GM23338 (cell line): Measurements from ENCODE around the gene RLF. TPM values are rescaled to one million over a fixed set of nuclear protein-coding genes. Genes with fewer than 3 reads are reported as not detected.

Source experiments
- ATAC-seq: fragments of 200-7000 bp; cut with Tn5 transposase; 3 replicates; pipeline ENCODE4 v1.9.1; 2020
- DNase-seq: peaks from one replicate; pipeline ENCODE4 v3.0.0-alpha.2; 2015; ENCODE audit warnings: low spot score
- H2AFZ ChIP-seq: fragments of 200-600 bp; sonication (generic); 2 replicates; pipeline ENCODE4 v1.8.0; 2016; ENCODE audit warnings: antibody characterized with exemption, mild to moderate bottlenecking, moderate library complexity
- H3F3A ChIP-seq: fragments of 200-600 bp; sonication (generic); replicated peaks from 2 replicates; pipeline ENCODE4 v1.8.0; 2017; ENCODE audit warnings: antibody characterized with exemption, mixed run types, low read depth
- H3K27ac ChIP-seq: fragments of 200-600 bp; sonication (generic); 2 replicates; pipeline ENCODE4 v1.6.1; 2016; ENCODE audit warnings: low read depth
- H3K27me3 ChIP-seq: fragments of 200-600 bp; sonication (generic); 2 replicates; pipeline ENCODE4 v1.8.0; 2016; ENCODE audit warnings: mild to moderate bottlenecking, mixed run types, moderate library complexity; ENCODE audit not compliant: insufficient read depth
- H3K36me3 ChIP-seq: fragments of 200-600 bp; sonication (generic); 2 replicates; pipeline ENCODE4 v1.8.0; 2016; ENCODE audit warnings: mild to moderate bottlenecking; ENCODE audit not compliant: insufficient read depth
- H3K4me1 ChIP-seq: fragments of 200-600 bp; sonication (generic); 2 replicates; pipeline ENCODE4 v1.8.0; 2016; ENCODE audit warnings: mild to moderate bottlenecking, moderate library complexity; ENCODE audit not compliant: insufficient read depth
- H3K4me2 ChIP-seq: fragments of 200-600 bp; sonication (generic); 2 replicates; pipeline ENCODE4 v1.7.1; 2017; ENCODE audit warnings: mixed run types
- H3K4me3 ChIP-seq: fragments of 200-600 bp; sonication (generic); 2 replicates; pipeline ENCODE4 v1.6.1; 2016; ENCODE audit warnings: mixed run types
- H3K79me2 ChIP-seq: fragments of 200-600 bp; sonication (generic); replicated peaks from 2 replicates; pipeline ENCODE4 v1.8.0; 2017; ENCODE audit warnings: mild to moderate bottlenecking; ENCODE audit not compliant: insufficient read depth
- H3K9me2 ChIP-seq: fragments of 200-600 bp; sonication (generic); 2 replicates; pipeline ENCODE4 v1.8.0; 2017; ENCODE audit not compliant: insufficient read depth
- H4K20me1 ChIP-seq: fragments of 200-600 bp; sonication (generic); replicated peaks from 2 replicates; pipeline ENCODE4 v1.8.0; 2017; ENCODE audit warnings: mild to moderate bottlenecking; ENCODE audit not compliant: insufficient read depth
- H3K27ac Mint-ChIP-seq: 2 replicates; pipeline ENCODE4 v1.8.0; 2020; ENCODE audit warnings: inconsistent platforms, mild to moderate bottlenecking, moderate library complexity, mixed read lengths
- H3K27me3 Mint-ChIP-seq: 3 replicates; pipeline ENCODE4 v1.8.0; 2022; ENCODE audit warnings: low read depth, mild to moderate bottlenecking, moderate library complexity, mixed read lengths, inconsistent platforms; ENCODE audit not compliant: insufficient read depth, poor library complexity
- H3K36me3 Mint-ChIP-seq: 3 replicates; pipeline ENCODE4 v1.8.0; 2021; ENCODE audit warnings: low read depth, mild to moderate bottlenecking, inconsistent platforms, moderate library complexity, mixed read lengths
- H3K4me1 Mint-ChIP-seq: 3 replicates; pipeline ENCODE4 v1.8.0; 2020; ENCODE audit warnings: mild to moderate bottlenecking, inconsistent platforms, mixed read lengths
- H3K4me3 Mint-ChIP-seq: 3 replicates; pipeline ENCODE4 v1.8.0; 2021; ENCODE audit warnings: moderate library complexity, mild to moderate bottlenecking, inconsistent platforms, mixed read lengths
- H3K9me3 Mint-ChIP-seq: 3 replicates; pipeline ENCODE4 v1.8.0; 2020; ENCODE audit warnings: moderate library complexity, mild to moderate bottlenecking, inconsistent platforms, mixed read lengths
- CREB1 ChIP-seq: fragments of 250-450 bp; sonication (Bioruptor Pico); IDR thresholded peaks from 2 replicates; pipeline ENCODE4 v1.5.0; 2020; ENCODE audit warnings: low read depth, mild to moderate bottlenecking, moderate library complexity
- EZH2 ChIP-seq: fragments of 200-600 bp; sonication (generic); IDR thresholded peaks from one replicate; pipeline ENCODE4 v1.8.0; 2017; ENCODE audit warnings: antibody characterized with exemption, mild to moderate bottlenecking, low read depth; ENCODE audit not compliant: unreplicated experiment
- EZH2phosphoT487 ChIP-seq: fragments of 200-600 bp; sonication (generic); IDR thresholded peaks from one replicate; pipeline ENCODE4 v1.8.1; 2018; ENCODE audit warnings: antibody characterized with exemption; ENCODE audit not compliant: unreplicated experiment
- POLR2AphosphoS5 ChIP-seq: IDR thresholded peaks from 2 replicates; pipeline ENCODE4 v1.6.1; 2016; ENCODE audit warnings: antibody characterized with exemption, low read depth
- STAT1 ChIP-seq: IDR thresholded peaks from one replicate; pipeline ENCODE4 v1.6.1; 2016; ENCODE audit warnings: antibody characterized with exemption; ENCODE audit not compliant: unreplicated experiment
- ZNF114 ChIP-seq: fragments of 250-450 bp; sonication (Bioruptor Pico); IDR thresholded peaks from 2 replicates; pipeline ENCODE4 v1.5.0; 2020; ENCODE audit warnings: mild to moderate bottlenecking, moderate library complexity
- ZNF331 ChIP-seq: fragments of 250-450 bp; sonication (Bioruptor Pico); IDR thresholded peaks from 2 replicates; pipeline ENCODE4 v1.5.0; 2020; ENCODE audit warnings: low read depth, mild to moderate bottlenecking, moderate library complexity
- polyA plus RNA-seq: library from polyadenylated mRNA; unstranded; fragments of >200 nt; fragmentation: Nextera tagmentation; extraction: Ambion mirVana; gene quantifications from 2 replicates; pipeline ENCODE4 v1.2.1, GENCODE V29; 2016
- total RNA-seq: library from RNA; depleted of rRNA; stranded (reverse); fragments of >200 nt; shearing (Covaris generic); gene quantifications from 2 replicates; pipeline ENCODE4 v1.2.3, GENCODE V29; 2014
- TF ChIP-seq, protein P1 (sequence below): IDR thresholded peaks from one replicate; pipeline ENCODE4 v1.6.1; 2018; ENCODE audit warnings: antibody characterized with exemption; ENCODE audit not compliant: unreplicated experiment
- TF ChIP-seq, protein P2 (sequence below): fragments of 250-450 bp; sonication (Bioruptor Pico); IDR thresholded peaks from 2 replicates; pipeline ENCODE4 v1.5.0; 2020; ENCODE audit warnings: mild to moderate bottlenecking, moderate library complexity
- TF ChIP-seq, protein P3 (sequence below): IDR thresholded peaks from 2 replicates; pipeline ENCODE4 v1.6.1; 2016; ENCODE audit warnings: antibody characterized with exemption

RLF gene
- total and polyA plus RNA-seq, 2 experiments from 2014 or later, result 6.6 to 21.1 TPM

DNA sequence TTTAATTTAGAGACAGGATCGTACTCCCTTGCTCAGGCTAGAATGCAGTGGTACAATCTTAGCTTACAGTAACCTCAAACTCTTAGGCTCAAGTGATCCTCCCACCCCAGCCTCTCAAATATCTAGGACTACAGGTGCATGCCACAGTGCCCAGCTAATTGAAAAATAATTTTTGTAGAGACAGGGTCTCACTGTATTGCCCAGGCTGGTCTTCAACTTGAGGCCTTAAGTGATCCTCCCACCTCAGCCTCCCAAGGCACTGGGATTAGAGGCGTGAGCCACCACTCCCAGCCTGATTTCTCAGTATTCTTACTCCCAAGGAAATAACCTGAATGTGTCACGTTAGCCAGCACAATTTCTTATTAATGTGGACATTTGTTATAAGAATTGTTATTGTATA, 9.8 kb downstream of the RLF start (continued):
- TF ChIP-seq, protein P1, sequence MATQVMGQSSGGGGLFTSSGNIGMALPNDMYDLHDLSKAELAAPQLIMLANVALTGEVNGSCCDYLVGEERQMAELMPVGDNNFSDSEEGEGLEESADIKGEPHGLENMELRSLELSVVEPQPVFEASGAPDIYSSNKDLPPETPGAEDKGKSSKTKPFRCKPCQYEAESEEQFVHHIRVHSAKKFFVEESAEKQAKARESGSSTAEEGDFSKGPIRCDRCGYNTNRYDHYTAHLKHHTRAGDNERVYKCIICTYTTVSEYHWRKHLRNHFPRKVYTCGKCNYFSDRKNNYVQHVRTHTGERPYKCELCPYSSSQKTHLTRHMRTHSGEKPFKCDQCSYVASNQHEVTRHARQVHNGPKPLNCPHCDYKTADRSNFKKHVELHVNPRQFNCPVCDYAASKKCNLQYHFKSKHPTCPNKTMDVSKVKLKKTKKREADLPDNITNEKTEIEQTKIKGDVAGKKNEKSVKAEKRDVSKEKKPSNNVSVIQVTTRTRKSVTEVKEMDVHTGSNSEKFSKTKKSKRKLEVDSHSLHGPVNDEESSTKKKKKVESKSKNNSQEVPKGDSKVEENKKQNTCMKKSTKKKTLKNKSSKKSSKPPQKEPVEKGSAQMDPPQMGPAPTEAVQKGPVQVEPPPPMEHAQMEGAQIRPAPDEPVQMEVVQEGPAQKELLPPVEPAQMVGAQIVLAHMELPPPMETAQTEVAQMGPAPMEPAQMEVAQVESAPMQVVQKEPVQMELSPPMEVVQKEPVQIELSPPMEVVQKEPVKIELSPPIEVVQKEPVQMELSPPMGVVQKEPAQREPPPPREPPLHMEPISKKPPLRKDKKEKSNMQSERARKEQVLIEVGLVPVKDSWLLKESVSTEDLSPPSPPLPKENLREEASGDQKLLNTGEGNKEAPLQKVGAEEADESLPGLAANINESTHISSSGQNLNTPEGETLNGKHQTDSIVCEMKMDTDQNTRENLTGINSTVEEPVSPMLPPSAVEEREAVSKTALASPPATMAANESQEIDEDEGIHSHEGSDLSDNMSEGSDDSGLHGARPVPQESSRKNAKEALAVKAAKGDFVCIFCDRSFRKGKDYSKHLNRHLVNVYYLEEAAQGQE, result no peak
- TF ChIP-seq CREB1, result no peak

DNA sequence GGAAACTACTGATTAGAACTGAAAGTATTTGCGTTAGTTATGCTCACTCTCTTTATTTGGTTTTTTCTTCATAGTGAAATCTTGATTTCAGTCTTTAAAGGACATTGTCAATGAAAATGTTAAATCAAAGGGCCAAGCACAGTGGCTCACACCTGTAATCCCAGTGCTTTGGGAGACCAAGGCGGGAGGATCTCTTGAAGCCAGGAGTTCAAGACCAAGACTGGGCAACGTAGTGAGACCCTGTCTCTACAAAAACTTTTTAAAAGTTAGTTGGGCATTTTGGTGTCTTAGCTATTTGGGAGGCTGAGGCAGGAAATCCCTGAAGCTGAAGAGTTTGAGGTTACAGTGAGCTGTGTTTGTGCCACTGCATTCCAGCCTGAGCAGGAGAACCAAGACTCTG, 13.6 kb downstream of the RLF start:
- Histone ChIP-seq H3F3A (no peaks in the 10 kb centered on the region), H4K20me1 (peaks cover 39% of the 10 kb centered on the region), H3K36me3 (no peaks in the 10 kb centered on the region), H3K79me2 (peaks cover 100% of the 10 kb centered on the region), H3K9me2 (no peaks in the 10 kb centered on the region), H3K4me1 (no peaks in the 10 kb centered on the region), H3K4me3 (no peak overlapping the region), H2AFZ (no peak overlapping the region), H3K27ac (no peak overlapping the region), H3K27me3 (no peaks in the 10 kb centered on the region), H3K4me2 (no peak overlapping the region)
- no peaks in the 10 kb centered on the region for H3K27me3 Mint-ChIP-seq
- no peaks in the 10 kb centered on the region; the same call in 2 of the 3 replicates for H3K36me3 Mint-ChIP-seq
- no peaks in the 10 kb centered on the region for H3K9me3 Mint-ChIP-seq
- H3K27ac Mint-ChIP-seq, result no peak overlapping the region
- H3K4me3 Mint-ChIP-seq, result no peak overlapping the region
- no peak for DNase-seq
- H3K4me1 Mint-ChIP-seq, result no peaks in the 10 kb centered on the region
- ATAC-seq, result no peak
- TF ChIP-seq EZH2 (no peak), ZNF331 (CRISPR knock-in tag) (no peak), EZH2phosphoT487 (no peak), CREB1 (no peak), ZNF114 (CRISPR knock-in tag) (no peak), STAT1 (no peak), POLR2AphosphoS5 (no peak)
- TF ChIP-seq, protein P2, sequence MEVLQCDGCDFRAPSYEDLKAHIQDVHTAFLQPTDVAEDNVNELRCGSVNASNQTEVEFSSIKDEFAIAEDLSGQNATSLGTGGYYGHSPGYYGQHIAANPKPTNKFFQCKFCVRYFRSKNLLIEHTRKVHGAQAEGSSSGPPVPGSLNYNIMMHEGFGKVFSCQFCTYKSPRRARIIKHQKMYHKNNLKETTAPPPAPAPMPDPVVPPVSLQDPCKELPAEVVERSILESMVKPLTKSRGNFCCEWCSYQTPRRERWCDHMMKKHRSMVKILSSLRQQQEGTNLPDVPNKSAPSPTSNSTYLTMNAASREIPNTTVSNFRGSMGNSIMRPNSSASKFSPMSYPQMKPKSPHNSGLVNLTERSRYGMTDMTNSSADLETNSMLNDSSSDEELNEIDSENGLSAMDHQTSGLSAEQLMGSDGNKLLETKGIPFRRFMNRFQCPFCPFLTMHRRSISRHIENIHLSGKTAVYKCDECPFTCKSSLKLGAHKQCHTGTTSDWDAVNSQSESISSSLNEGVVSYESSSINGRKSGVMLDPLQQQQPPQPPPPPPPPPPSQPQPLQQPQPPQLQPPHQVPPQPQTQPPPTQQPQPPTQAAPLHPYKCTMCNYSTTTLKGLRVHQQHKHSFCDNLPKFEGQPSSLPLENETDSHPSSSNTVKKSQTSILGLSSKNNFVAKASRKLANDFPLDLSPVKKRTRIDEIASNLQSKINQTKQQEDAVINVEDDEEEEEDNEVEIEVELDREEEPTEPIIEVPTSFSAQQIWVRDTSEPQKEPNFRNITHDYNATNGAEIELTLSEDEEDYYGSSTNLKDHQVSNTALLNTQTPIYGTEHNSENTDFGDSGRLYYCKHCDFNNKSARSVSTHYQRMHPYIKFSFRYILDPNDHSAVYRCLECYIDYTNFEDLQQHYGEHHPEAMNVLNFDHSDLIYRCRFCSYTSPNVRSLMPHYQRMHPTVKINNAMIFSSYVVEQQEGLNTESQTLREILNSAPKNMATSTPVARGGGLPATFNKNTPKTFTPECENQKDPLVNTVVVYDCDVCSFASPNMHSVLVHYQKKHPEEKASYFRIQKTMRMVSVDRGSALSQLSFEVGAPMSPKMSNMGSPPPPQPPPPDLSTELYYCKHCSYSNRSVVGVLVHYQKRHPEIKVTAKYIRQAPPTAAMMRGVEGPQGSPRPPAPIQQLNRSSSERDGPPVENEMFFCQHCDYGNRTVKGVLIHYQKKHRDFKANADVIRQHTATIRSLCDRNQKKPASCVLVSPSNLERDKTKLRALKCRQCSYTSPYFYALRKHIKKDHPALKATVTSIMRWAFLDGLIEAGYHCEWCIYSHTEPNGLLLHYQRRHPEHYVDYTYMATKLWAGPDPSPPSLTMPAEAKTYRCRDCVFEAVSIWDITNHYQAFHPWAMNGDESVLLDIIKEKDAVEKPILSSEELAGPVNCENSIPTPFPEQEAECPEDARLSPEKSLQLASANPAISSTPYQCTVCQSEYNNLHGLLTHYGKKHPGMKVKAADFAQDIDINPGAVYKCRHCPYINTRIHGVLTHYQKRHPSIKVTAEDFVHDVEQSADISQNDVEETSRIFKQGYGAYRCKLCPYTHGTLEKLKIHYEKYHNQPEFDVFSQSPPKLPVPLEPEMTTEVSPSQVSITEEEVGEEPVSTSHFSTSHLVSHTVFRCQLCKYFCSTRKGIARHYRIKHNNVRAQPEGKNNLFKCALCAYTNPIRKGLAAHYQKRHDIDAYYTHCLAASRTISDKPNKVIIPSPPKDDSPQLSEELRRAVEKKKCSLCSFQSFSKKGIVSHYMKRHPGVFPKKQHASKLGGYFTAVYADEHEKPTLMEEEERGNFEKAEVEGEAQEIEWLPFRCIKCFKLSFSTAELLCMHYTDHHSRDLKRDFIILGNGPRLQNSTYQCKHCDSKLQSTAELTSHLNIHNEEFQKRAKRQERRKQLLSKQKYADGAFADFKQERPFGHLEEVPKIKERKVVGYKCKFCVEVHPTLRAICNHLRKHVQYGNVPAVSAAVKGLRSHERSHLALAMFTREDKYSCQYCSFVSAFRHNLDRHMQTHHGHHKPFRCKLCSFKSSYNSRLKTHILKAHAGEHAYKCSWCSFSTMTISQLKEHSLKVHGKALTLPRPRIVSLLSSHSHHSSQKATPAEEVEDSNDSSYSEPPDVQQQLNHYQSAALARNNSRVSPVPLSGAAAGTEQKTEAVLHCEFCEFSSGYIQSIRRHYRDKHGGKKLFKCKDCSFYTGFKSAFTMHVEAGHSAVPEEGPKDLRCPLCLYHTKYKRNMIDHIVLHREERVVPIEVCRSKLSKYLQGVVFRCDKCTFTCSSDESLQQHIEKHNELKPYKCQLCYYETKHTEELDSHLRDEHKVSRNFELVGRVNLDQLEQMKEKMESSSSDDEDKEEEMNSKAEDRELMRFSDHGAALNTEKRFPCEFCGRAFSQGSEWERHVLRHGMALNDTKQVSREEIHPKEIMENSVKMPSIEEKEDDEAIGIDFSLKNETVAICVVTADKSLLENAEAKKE (CRISPR knock-in tag), result no peak
- TF ChIP-seq, protein P3, sequence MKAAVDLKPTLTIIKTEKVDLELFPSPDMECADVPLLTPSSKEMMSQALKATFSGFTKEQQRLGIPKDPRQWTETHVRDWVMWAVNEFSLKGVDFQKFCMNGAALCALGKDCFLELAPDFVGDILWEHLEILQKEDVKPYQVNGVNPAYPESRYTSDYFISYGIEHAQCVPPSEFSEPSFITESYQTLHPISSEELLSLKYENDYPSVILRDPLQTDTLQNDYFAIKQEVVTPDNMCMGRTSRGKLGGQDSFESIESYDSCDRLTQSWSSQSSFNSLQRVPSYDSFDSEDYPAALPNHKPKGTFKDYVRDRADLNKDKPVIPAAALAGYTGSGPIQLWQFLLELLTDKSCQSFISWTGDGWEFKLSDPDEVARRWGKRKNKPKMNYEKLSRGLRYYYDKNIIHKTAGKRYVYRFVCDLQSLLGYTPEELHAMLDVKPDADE, result no peak
- TF ChIP-seq, protein P1, result no peak
